ENCODE measurements around the gene RTL5. TPM values are rescaled to one million over a fixed set of nuclear protein-coding genes. Genes with fewer than 3 reads are reported as not detected.

RTL5 gene
- total and polyA plus RNA-seq, 2 experiments from 2014 or later = 2.5 to 2.6 TPM

DNA sequence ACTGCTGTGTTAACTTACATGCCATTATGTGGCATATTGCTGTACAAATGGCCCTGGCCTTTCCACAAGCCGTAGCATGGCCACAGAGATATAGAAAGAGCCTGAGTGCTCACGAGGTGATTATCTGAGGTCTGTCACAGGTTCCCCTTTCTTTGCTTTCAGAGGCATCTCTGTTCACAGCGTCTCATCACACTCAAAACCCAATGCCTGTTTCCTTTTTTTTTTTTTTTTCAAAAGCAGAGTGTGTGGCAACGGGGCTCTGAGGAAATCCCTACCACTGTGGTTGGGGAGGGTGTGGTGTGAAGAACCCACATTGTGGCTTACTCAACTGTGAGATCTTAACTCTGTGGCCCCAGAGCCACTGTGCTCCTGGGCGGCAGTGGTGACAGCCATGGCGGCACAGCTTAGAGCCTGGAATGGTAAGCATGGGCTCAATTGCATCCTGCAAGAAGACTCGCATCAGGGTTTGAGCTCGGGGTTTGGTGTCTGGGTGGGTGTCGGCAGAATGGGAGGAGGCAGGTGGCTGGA lies 30.8 kb downstream of the RTL5 start:
- TF ChIP-seq EZH2 (IDR thresholded peaks at IDR 0.05; ENCODE audit: borderline replicate concordance) (no peak), EZH2phosphoT487 (IDR thresholded peaks at IDR 0.05; ENCODE audit: low read depth, severe bottlenecking, unreplicated experiment) (no peak)
- TF ChIP-seq, protein P1, sequence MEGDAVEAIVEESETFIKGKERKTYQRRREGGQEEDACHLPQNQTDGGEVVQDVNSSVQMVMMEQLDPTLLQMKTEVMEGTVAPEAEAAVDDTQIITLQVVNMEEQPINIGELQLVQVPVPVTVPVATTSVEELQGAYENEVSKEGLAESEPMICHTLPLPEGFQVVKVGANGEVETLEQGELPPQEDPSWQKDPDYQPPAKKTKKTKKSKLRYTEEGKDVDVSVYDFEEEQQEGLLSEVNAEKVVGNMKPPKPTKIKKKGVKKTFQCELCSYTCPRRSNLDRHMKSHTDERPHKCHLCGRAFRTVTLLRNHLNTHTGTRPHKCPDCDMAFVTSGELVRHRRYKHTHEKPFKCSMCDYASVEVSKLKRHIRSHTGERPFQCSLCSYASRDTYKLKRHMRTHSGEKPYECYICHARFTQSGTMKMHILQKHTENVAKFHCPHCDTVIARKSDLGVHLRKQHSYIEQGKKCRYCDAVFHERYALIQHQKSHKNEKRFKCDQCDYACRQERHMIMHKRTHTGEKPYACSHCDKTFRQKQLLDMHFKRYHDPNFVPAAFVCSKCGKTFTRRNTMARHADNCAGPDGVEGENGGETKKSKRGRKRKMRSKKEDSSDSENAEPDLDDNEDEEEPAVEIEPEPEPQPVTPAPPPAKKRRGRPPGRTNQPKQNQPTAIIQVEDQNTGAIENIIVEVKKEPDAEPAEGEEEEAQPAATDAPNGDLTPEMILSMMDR (IDR thresholded peaks at IDR 0.05; ENCODE audit: poor library complexity) = no peak
- Histone ChIP-seq H3K36me3 (replicated peaks; ENCODE audit: insufficient read depth, low read depth) (no peaks in the 10 kb centered on the region), H3K27ac (no peak overlapping the region), H3K4me3 (no peak overlapping the region), H3K4me1 (ENCODE audit: insufficient read depth) (no peaks in the 10 kb centered on the region), H2AFZ (no peak overlapping the region), H3K4me2 (no peak overlapping the region), H3K9me3 (ENCODE audit: low read depth) (no peaks in the 10 kb centered on the region), H3K79me2 (no peaks in the 10 kb centered on the region), H4K20me1 (ENCODE audit: insufficient read depth, poor library complexity, severe bottlenecking) (no peaks in the 10 kb centered on the region), H3K9me2 (replicated peaks; ENCODE audit: insufficient read depth) (no peaks in the 10 kb centered on the region), H3K27me3 (no peaks in the 10 kb centered on the region)
- no peak for DNase-seq (ENCODE audit: low spot score)
- WGBS (ENCODE audit: low lambda C conversion rate, missing lambda C conversion rate) = 80% methylated on average over 8 of the region's 9 CpGs

DNA sequence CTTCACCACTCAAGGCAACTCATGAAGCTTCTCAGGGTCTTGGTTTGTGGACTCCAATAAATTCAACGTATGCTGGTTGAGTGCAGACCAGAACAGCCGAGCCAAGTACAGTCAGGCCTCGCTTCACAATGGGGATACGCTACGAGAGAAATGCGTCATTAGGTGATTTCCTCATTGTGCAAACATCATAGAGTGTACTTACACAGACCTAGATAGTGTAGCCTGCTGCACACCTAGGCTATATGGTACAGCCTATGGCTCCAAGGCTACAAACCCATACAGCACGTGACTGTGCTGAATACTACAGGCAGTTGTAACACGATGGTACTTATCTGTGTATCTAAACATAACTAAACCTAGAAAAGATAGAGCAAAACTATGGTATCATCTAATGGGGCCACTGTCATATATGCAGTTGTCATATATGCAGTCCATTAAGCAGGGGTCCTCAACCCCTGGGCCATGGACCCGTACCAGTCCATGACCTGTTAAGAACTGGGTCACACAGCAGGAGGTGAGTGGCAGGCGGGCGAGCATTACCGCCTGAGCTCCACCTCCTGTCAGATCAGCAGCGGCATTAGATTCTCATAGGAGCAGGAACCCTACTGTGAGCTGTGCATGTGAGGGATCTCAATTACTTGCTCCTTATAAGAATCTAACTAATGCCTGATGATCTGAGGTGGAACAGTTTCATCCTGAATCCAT lies 31.5 kb downstream of the RTL5 start:
- WGBS (ENCODE audit: low lambda C conversion rate, missing lambda C conversion rate) = 81% methylated on average over 13 of the region's 13 CpGs
- Histone ChIP-seq H3K4me2 (no peak overlapping the region), H3K9me2 (replicated peaks; ENCODE audit: insufficient read depth) (no peaks in the 10 kb centered on the region), H3K9me3 (ENCODE audit: low read depth) (no peaks in the 10 kb centered on the region), H3K4me3 (no peak overlapping the region), H3K27me3 (no peaks in the 10 kb centered on the region), H3K4me1 (ENCODE audit: insufficient read depth) (no peaks in the 10 kb centered on the region), H3K79me2 (no peaks in the 10 kb centered on the region), H3K36me3 (replicated peaks; ENCODE audit: insufficient read depth, low read depth) (no peaks in the 10 kb centered on the region), H3K27ac (no peak overlapping the region), H4K20me1 (ENCODE audit: insufficient read depth, poor library complexity, severe bottlenecking) (no peaks in the 10 kb centered on the region), H2AFZ (no peak overlapping the region)
- no peak for DNase-seq (ENCODE audit: low spot score)
- TF ChIP-seq, protein P1 (IDR thresholded peaks at IDR 0.05; ENCODE audit: poor library complexity) = no peak
- no peak for TF ChIP-seq EZH2phosphoT487 (IDR thresholded peaks at IDR 0.05; ENCODE audit: low read depth, severe bottlenecking, unreplicated experiment)
- TF ChIP-seq EZH2 (IDR thresholded peaks at IDR 0.05; ENCODE audit: borderline replicate concordance) = no peak

DNA sequence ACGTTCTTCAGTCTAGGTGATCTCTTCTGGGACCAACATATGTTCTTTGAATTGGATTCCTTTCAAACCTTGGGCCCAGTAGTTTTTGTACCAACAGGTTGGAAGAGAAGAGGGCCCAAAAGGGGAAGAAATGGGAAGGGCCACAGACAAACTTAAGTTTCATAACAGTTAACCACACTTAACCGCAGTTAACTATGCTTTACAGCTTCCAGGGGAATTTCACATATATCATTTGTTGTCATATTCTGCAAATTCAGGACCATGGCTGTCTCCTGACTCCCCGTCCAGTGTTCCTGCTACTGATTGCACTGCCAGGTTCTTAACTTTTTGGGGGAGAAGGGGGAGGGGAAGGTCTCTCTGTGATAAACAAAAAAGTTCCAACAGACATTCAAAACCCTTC lies 34.6 kb downstream of the RTL5 start:
- WGBS (ENCODE audit: low lambda C conversion rate, missing lambda C conversion rate) = 64% methylated on average over 3 of the region's 3 CpGs
- H3K9me2 ChIP-seq (replicated peaks; ENCODE audit: insufficient read depth) = no peaks in the 10 kb centered on the region
- no peak overlapping the region for H3K27ac ChIP-seq
- H3K79me2 ChIP-seq = no peaks in the 10 kb centered on the region
- H3K4me2 ChIP-seq = no peak overlapping the region
- H2AFZ ChIP-seq = no peak overlapping the region
- no peaks in the 10 kb centered on the region for H3K4me1 ChIP-seq (ENCODE audit: insufficient read depth)
- no peaks in the 10 kb centered on the region for H3K36me3 ChIP-seq (replicated peaks; ENCODE audit: insufficient read depth, low read depth)
- TF ChIP-seq EZH2phosphoT487 (IDR thresholded peaks at IDR 0.05; ENCODE audit: low read depth, severe bottlenecking, unreplicated experiment) (no peak), EZH2 (IDR thresholded peaks at IDR 0.05; ENCODE audit: borderline replicate concordance) (no peak)
- TF ChIP-seq, protein P1 (IDR thresholded peaks at IDR 0.05; ENCODE audit: poor library complexity) = no peak
- no peaks in the 10 kb centered on the region for H3K27me3 ChIP-seq
- no peak overlapping the region for H3K4me3 ChIP-seq
- DNase-seq (ENCODE audit: low spot score) = no peak
- no peaks in the 10 kb centered on the region for H3K9me3 ChIP-seq (ENCODE audit: low read depth)
- H4K20me1 ChIP-seq (ENCODE audit: insufficient read depth, poor library complexity, severe bottlenecking) = no peaks in the 10 kb centered on the region
